ENCODE results near the gene ARSD.
"Not testable (repeated sequence)": the region's sequence is repeated elsewhere in the genome, so short reads cannot be mapped to it uniquely, and the experiment has no call there.

ARSD gene

GRCh38 chrX:2962381-2962780 is 33.2 kb upstream of the ARSD start:
- Histone ChIP-seq H3K27me3 (ENCODE audit: control insufficient read depth, insufficient read depth, low read length) (no peaks in the 10 kb centered on the region), H3K4me2 (ENCODE audit: low read length) (no peak overlapping the region), H3K4me1 (ENCODE audit: control insufficient read depth, insufficient read depth, low read length) (peaks cover 13% of the 10 kb centered on the region), H3K9me3 (replicated peaks; ENCODE audit: low read length) (no peaks in the 10 kb centered on the region), H3K36me3 (ENCODE audit: insufficient read depth, low read length) (no peaks in the 10 kb centered on the region), H3K9ac (ENCODE audit: low read depth, low read length) (no peak overlapping the region), H3K4me3 (ENCODE audit: low read length) (no peak overlapping the region)

- H3K4me1 ChIP-seq (ENCODE audit: control insufficient read depth, insufficient read depth, low read length) = peaks cover 13% of the 10 kb centered on the region
- H3K9ac ChIP-seq (ENCODE audit: low read depth, low read length) = no peak overlapping the region
- no peak overlapping the region for H3K4me2 ChIP-seq (ENCODE audit: low read length)
- no peaks in the 10 kb centered on the region for H3K27me3 ChIP-seq (ENCODE audit: control insufficient read depth, insufficient read depth, low read length)
- H3K4me3 ChIP-seq (ENCODE audit: low read length) = no peak overlapping the region
- H3K36me3 ChIP-seq (ENCODE audit: insufficient read depth, low read length) = no peaks in the 10 kb centered on the region
- no peaks in the 10 kb centered on the region for H3K9me3 ChIP-seq (replicated peaks; ENCODE audit: low read length)
These were observed 31.8 kb upstream of the ARSD start for GRCh38 chrX:2960861-2961515.

GRCh38 chrX:2958199-2958598 is 29.1 kb upstream of the ARSD start:
- no peak overlapping the region for H3K4me2 ChIP-seq (ENCODE audit: low read length)
- H3K9ac ChIP-seq (ENCODE audit: low read depth, low read length) = no peak overlapping the region
- H3K36me3 ChIP-seq (ENCODE audit: insufficient read depth, low read length) = no peaks in the 10 kb centered on the region
- no peaks in the 10 kb centered on the region for H3K9me3 ChIP-seq (replicated peaks; ENCODE audit: low read length)
- no peaks in the 10 kb centered on the region for H3K27me3 ChIP-seq (ENCODE audit: control insufficient read depth, insufficient read depth, low read length)
- no peaks in the 10 kb centered on the region for H3K4me1 ChIP-seq (ENCODE audit: control insufficient read depth, insufficient read depth, low read length)
- H3K4me3 ChIP-seq (ENCODE audit: low read length) = no peak overlapping the region

- H3K4me2 ChIP-seq (ENCODE audit: low read length) = no peak overlapping the region
- no peak overlapping the region for H3K4me3 ChIP-seq (ENCODE audit: low read length)
- H3K36me3 ChIP-seq (ENCODE audit: insufficient read depth, low read length) = no peaks in the 10 kb centered on the region
- H3K9ac ChIP-seq (ENCODE audit: low read depth, low read length) = no peak overlapping the region
- no peaks in the 10 kb centered on the region for H3K27me3 ChIP-seq (ENCODE audit: control insufficient read depth, insufficient read depth, low read length)
- H3K4me1 ChIP-seq (ENCODE audit: control insufficient read depth, insufficient read depth, low read length) = no peaks in the 10 kb centered on the region
- no peaks in the 10 kb centered on the region for H3K9me3 ChIP-seq (replicated peaks; ENCODE audit: low read length)
These were observed 26.7 kb upstream of the ARSD start for GRCh38 chrX:2955838-2956237.

GRCh38 chrX:2955281-2955680 is 26.1 kb upstream of the ARSD start:
- H3K9ac ChIP-seq (ENCODE audit: low read depth, low read length) = no peak overlapping the region
- H3K4me1 ChIP-seq (ENCODE audit: control insufficient read depth, insufficient read depth, low read length) = no peaks in the 10 kb centered on the region
- no peak overlapping the region for H3K4me2 ChIP-seq (ENCODE audit: low read length)
- no peaks in the 10 kb centered on the region for H3K9me3 ChIP-seq (replicated peaks; ENCODE audit: low read length)
- no peaks in the 10 kb centered on the region for H3K27me3 ChIP-seq (ENCODE audit: control insufficient read depth, insufficient read depth, low read length)
- no peak overlapping the region for H3K4me3 ChIP-seq (ENCODE audit: low read length)
- no peaks in the 10 kb centered on the region for H3K36me3 ChIP-seq (ENCODE audit: insufficient read depth, low read length)

GRCh38 chrX:2954541-2954940 is 25.4 kb upstream of the ARSD start:
- no peaks in the 10 kb centered on the region for H3K27me3 ChIP-seq (ENCODE audit: control insufficient read depth, insufficient read depth, low read length)
- no peaks in the 10 kb centered on the region for H3K4me1 ChIP-seq (ENCODE audit: control insufficient read depth, insufficient read depth, low read length)
- no peak overlapping the region for H3K4me2 ChIP-seq (ENCODE audit: low read length)
- no peak overlapping the region for H3K4me3 ChIP-seq (ENCODE audit: low read length)
- no peak overlapping the region for H3K9ac ChIP-seq (ENCODE audit: low read depth, low read length)
- no peaks in the 10 kb centered on the region for H3K9me3 ChIP-seq (replicated peaks; ENCODE audit: low read length)
- no peaks in the 10 kb centered on the region for H3K36me3 ChIP-seq (ENCODE audit: insufficient read depth, low read length)

GRCh38 chrX:2937942-2938341 is 8.8 kb upstream of the ARSD start:
- not testable (repeated sequence) for H3K36me3 ChIP-seq (ENCODE audit: insufficient read depth, low read length); H3K9ac ChIP-seq (ENCODE audit: low read depth, low read length); H3K4me1 ChIP-seq (ENCODE audit: control insufficient read depth, insufficient read depth, low read length); H3K4me2 ChIP-seq (ENCODE audit: low read length); H3K27me3 ChIP-seq (ENCODE audit: control insufficient read depth, insufficient read depth, low read length); H3K4me3 ChIP-seq (ENCODE audit: low read length); H3K9me3 ChIP-seq (replicated peaks; ENCODE audit: low read length)

- H3K9me3 ChIP-seq (replicated peaks; ENCODE audit: low read length) = peaks cover 5% of the 10 kb centered on the region
- H3K4me2 ChIP-seq (ENCODE audit: low read length) = no peak overlapping the region
- no peaks in the 10 kb centered on the region for H3K36me3 ChIP-seq (ENCODE audit: insufficient read depth, low read length)
- H3K4me1 ChIP-seq (ENCODE audit: control insufficient read depth, insufficient read depth, low read length) = no peaks in the 10 kb centered on the region
- H3K4me3 ChIP-seq (ENCODE audit: low read length) = no peak overlapping the region
- H3K9ac ChIP-seq (ENCODE audit: low read depth, low read length) = no peak overlapping the region
- H3K27me3 ChIP-seq (ENCODE audit: control insufficient read depth, insufficient read depth, low read length) = no peaks in the 10 kb centered on the region
These were observed 5.9 kb upstream of the ARSD start for GRCh38 chrX:2934715-2935710.

- Histone ChIP-seq H3K27me3 (ENCODE audit: control insufficient read depth, insufficient read depth, low read length) (no peaks in the 10 kb centered on the region), H3K9ac (ENCODE audit: low read depth, low read length) (no peak overlapping the region), H3K9me3 (replicated peaks; ENCODE audit: low read length) (peaks cover 5% of the 10 kb centered on the region), H3K36me3 (ENCODE audit: insufficient read depth, low read length) (no peaks in the 10 kb centered on the region), H3K4me2 (ENCODE audit: low read length) (no peak overlapping the region), H3K4me3 (ENCODE audit: low read length) (no peak overlapping the region), H3K4me1 (ENCODE audit: control insufficient read depth, insufficient read depth, low read length) (no peaks in the 10 kb centered on the region)
These were observed 4.2 kb upstream of the ARSD start for GRCh38 chrX:2933125-2933900.

GRCh38 chrX:2931612-2932011 is 2.5 kb upstream of the ARSD start:
- Histone ChIP-seq H3K4me3 (ENCODE audit: low read length) (no peak overlapping the region), H3K27me3 (ENCODE audit: control insufficient read depth, insufficient read depth, low read length) (no peaks in the 10 kb centered on the region), H3K4me2 (ENCODE audit: low read length) (no peak overlapping the region), H3K4me1 (ENCODE audit: control insufficient read depth, insufficient read depth, low read length) (no peaks in the 10 kb centered on the region), H3K9ac (ENCODE audit: low read depth, low read length) (no peak overlapping the region), H3K9me3 (replicated peaks; ENCODE audit: low read length) (peaks cover 5% of the 10 kb centered on the region), H3K36me3 (ENCODE audit: insufficient read depth, low read length) (no peaks in the 10 kb centered on the region)

- no peaks in the 10 kb centered on the region for H3K4me1 ChIP-seq (ENCODE audit: control insufficient read depth, insufficient read depth, low read length)
- H3K9me3 ChIP-seq (replicated peaks; ENCODE audit: low read length) = peaks cover 5% of the 10 kb centered on the region
- H3K27me3 ChIP-seq (ENCODE audit: control insufficient read depth, insufficient read depth, low read length) = no peaks in the 10 kb centered on the region
- no peak overlapping the region for H3K9ac ChIP-seq (ENCODE audit: low read depth, low read length)
- H3K36me3 ChIP-seq (ENCODE audit: insufficient read depth, low read length) = no peaks in the 10 kb centered on the region
- H3K4me3 ChIP-seq (ENCODE audit: low read length) = no peak overlapping the region
- H3K4me2 ChIP-seq (ENCODE audit: low read length) = no peak overlapping the region
These were observed 2.0 kb upstream of the ARSD start for GRCh38 chrX:2931155-2931554.
